ENCODE data around the gene STMND1. TPM values are rescaled to one million over a fixed set of nuclear protein-coding genes. Genes with fewer than 3 reads are reported as not detected.

STMND1 gene
- total RNA-seq, 1 experiment from 2014 or later: not detected

GRCh38 chr6:17064975-17065374 lies 36.9 kb upstream of the STMND1 start:
- no peak overlapping the region for H3K27ac Mint-ChIP-seq
- no peaks in the 10 kb centered on the region for H3K27me3 ChIP-seq (ENCODE audit: insufficient read depth, low read length)
- no peaks in the 10 kb centered on the region for H3K9me3 ChIP-seq (ENCODE audit: control insufficient read depth, low read depth, low read length)

More at GRCh38 chr6:17064975-17065374, 36.9 kb upstream of the STMND1 start:
- H3T11ph ChIP-seq (ENCODE audit: low read length): no peak overlapping the region
- H2BK20ac ChIP-seq (ENCODE audit: low read depth, low read length, poor library complexity, severe bottlenecking): no peak overlapping the region
- no peak overlapping the region for H4K5ac ChIP-seq (ENCODE audit: insufficient read length, low read depth, low read length)
- H3K4me1 Mint-ChIP-seq: no peaks in the 10 kb centered on the region
- H2AK5ac ChIP-seq (ENCODE audit: insufficient read length, low read length): no peak overlapping the region
- no peak for DNase-seq
- peaks cover 6 to 11% (median 7%) of the 10 kb centered on the region in 3 experiments; a peak in 6 of 7 replicates for H3K36me3 Mint-ChIP-seq (ENCODE audit: insufficient read depth in 1 of 3, low read depth in 3 of 3)
- H3K4ac ChIP-seq (ENCODE audit: low read depth, low read length): no peak overlapping the region
- no peak overlapping the region for H3K23ac ChIP-seq (ENCODE audit: insufficient read length, low read depth, low read length)
- H3K79me1 ChIP-seq (ENCODE audit: insufficient read depth, low read depth, low read length, poor library complexity, severe bottlenecking): no peaks in the 10 kb centered on the region
- H3K9me3 Mint-ChIP-seq: peaks cover 9 to 10% of the 10 kb centered on the region in 2 experiments
- no peak overlapping the region for H2BK15ac ChIP-seq (ENCODE audit: low read depth, low read length)
- H4K91ac ChIP-seq (ENCODE audit: insufficient read length, low read depth, low read length): no peak overlapping the region
- no peak overlapping the region for H2BK120ac ChIP-seq (ENCODE audit: low read depth, low read length, poor library complexity, severe bottlenecking)
- no peak overlapping the region for H3K27ac ChIP-seq (ENCODE audit: insufficient read length, low read depth, low read length)
- H3K9ac ChIP-seq (ENCODE audit: extremely low read depth, insufficient read length, low read length): no peak overlapping the region
- no peak overlapping the region for H3K4me3 Mint-ChIP-seq
- no peak overlapping the region for H3K4me2 ChIP-seq (ENCODE audit: insufficient read depth, insufficient read length, low read length)
- H4K20me1 ChIP-seq (ENCODE audit: control insufficient read depth, insufficient read depth, insufficient read length): no peaks in the 10 kb centered on the region
- no peak overlapping the region for H2BK5ac ChIP-seq (ENCODE audit: insufficient read length, low read length)
- H3K27me3 Mint-ChIP-seq (ENCODE audit: low read depth): peaks cover 5% of the 10 kb centered on the region
- H3K18ac ChIP-seq (ENCODE audit: insufficient read length, low read depth, low read length): no peak overlapping the region
- no peaks in the 10 kb centered on the region for H3K4me1 ChIP-seq (ENCODE audit: insufficient read depth, low read length)
- H4K8ac ChIP-seq (replicated peaks; ENCODE audit: insufficient read length, low read depth, low read length): no peak overlapping the region
- no peaks in the 10 kb centered on the region for H3K79me2 ChIP-seq (ENCODE audit: insufficient read depth, low read length)
- TF ChIP-seq CTCF (conservative IDR thresholded peaks at IDR 0.05): no peak
- H3K56ac ChIP-seq (ENCODE audit: insufficient read length, low read depth, low read length): no peak overlapping the region
- H2AFZ ChIP-seq (ENCODE audit: low read length): no peak overlapping the region
- H3K14ac ChIP-seq (ENCODE audit: insufficient read depth, low read length): no peak overlapping the region
- H2BK12ac ChIP-seq (ENCODE audit: insufficient read length, low read depth, low read length): no peak overlapping the region
- H3K23me2 ChIP-seq (ENCODE audit: insufficient read length, low read depth, low read length, poor library complexity, severe bottlenecking): no peaks in the 10 kb centered on the region
